AG10803 (cell line): ENCODE measurements around the gene SLC12A3.

Experiments used
- DNase-seq: peaks from one replicate; pipeline ENCODE4 v3.0.0; 2010; ENCODE audit warnings: low read depth
- H3K4me3 ChIP-seq: 2 replicates; pipeline ENCODE4 v1.5.1; 2011; ENCODE audit warnings: mild to moderate bottlenecking, low read length, control low read depth
- TF ChIP-seq, protein P1 (sequence below): conservative IDR thresholded peaks from 2 replicates; pipeline ENCODE4 v1.5.1; 2011; ENCODE audit warnings: mild to moderate bottlenecking, low read length, control low read depth, inconsistent platforms

Gene SLC12A3

DNA sequence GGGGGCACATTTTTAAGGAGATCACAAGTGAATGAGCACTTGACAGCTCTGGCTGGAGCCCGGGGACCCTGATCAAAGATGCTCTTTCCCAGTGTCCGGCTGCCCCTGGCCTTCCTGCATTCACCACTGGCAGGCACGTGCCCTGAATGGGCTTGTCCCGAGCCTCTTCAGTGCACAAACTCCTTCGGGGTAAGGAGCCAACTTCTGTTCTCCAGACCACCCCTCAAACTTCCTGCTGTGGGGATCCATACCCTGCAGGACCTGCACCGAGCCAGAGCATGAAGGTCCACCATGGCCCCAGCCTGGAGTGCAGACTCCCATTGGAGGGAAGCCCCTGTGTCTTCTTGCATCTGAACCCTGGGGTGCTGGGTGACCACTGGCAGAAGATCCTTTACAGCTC lies 9.8 kb upstream of the SLC12A3 start:
- TF ChIP-seq, protein P1, sequence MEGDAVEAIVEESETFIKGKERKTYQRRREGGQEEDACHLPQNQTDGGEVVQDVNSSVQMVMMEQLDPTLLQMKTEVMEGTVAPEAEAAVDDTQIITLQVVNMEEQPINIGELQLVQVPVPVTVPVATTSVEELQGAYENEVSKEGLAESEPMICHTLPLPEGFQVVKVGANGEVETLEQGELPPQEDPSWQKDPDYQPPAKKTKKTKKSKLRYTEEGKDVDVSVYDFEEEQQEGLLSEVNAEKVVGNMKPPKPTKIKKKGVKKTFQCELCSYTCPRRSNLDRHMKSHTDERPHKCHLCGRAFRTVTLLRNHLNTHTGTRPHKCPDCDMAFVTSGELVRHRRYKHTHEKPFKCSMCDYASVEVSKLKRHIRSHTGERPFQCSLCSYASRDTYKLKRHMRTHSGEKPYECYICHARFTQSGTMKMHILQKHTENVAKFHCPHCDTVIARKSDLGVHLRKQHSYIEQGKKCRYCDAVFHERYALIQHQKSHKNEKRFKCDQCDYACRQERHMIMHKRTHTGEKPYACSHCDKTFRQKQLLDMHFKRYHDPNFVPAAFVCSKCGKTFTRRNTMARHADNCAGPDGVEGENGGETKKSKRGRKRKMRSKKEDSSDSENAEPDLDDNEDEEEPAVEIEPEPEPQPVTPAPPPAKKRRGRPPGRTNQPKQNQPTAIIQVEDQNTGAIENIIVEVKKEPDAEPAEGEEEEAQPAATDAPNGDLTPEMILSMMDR: no peak
- no peak overlapping the region for H3K4me3 ChIP-seq
- no peak for DNase-seq

GRCh38 chr16:56855946-56856345 lies 9.1 kb upstream of the SLC12A3 start:
- H3K4me3 ChIP-seq: no peak overlapping the region
- no peak for DNase-seq
- TF ChIP-seq, protein P1: no peak

DNA sequence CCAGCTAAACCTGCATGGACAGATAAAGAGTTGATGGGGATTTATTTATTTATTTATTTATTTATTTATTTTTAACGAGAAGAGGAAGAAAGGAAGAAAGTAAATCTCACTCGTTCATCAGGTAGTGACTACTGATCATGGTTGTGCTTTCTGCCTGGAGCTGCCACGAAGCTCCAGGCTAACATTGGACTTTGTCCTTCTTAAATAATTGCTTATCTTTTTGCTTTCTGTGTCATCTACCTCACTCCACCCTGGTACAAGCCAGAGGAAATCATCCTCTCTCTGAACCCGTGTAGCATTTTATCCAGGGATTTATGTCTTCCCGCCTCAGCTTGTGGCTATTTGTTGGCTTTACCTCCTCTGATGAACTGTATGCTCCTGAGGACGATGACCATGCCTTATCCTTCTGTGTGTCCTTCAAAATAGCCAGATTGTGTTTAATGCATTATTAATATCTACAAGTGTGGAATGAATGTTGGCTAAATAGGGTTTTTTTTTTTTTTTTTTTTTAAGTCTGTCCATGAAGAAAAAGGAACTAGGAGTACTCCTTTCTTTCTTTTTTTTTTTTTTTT lies 8.0 kb upstream of the SLC12A3 start:
- DNase-seq: no peak
- no peak overlapping the region for H3K4me3 ChIP-seq
- TF ChIP-seq, protein P1: no peak

DNA sequence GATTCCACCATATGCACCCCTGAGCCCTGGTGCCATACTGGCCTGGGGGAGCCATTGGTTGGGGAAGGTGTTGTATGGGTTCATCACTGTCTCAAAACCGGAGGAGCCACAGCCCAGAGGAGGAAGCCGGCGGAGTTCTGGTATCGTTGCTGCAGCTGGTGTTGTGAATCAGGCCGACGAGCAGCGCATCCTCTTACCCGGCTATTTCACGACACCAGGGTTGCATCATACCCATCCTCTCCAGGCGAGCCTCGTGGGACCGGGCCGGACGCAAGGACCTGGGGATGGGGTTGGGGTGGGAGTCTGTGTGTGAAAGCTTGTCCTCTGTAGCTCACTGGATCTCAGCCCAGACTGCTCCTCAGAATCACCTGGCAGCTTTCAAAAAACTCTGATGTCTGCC lies 6.6 kb upstream of the SLC12A3 start:
- H3K4me3 ChIP-seq: no peak overlapping the region
- TF ChIP-seq, protein P1: no peak
- no peak for DNase-seq

DNA sequence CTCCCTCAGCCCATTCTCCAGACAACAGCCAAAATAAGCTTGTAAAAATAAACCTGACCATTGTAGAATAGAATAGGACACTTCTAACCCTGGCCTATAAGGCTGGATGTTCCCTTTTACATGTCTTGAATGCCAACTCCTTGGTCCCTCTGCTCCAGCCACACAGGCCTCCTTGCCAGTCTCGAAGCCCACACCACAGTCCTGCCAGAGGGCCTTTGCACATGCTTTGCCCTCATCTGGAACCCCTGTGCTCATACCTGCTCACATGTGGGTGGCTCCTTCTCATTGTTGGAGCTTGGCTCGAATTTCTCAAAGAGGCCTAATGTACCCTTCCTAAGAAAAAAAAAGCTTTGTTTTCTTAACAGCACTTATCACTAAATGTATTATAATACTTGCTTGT lies 5.4 kb upstream of the SLC12A3 start:
- no peak overlapping the region for H3K4me3 ChIP-seq
- TF ChIP-seq, protein P1: no peak

DNA sequence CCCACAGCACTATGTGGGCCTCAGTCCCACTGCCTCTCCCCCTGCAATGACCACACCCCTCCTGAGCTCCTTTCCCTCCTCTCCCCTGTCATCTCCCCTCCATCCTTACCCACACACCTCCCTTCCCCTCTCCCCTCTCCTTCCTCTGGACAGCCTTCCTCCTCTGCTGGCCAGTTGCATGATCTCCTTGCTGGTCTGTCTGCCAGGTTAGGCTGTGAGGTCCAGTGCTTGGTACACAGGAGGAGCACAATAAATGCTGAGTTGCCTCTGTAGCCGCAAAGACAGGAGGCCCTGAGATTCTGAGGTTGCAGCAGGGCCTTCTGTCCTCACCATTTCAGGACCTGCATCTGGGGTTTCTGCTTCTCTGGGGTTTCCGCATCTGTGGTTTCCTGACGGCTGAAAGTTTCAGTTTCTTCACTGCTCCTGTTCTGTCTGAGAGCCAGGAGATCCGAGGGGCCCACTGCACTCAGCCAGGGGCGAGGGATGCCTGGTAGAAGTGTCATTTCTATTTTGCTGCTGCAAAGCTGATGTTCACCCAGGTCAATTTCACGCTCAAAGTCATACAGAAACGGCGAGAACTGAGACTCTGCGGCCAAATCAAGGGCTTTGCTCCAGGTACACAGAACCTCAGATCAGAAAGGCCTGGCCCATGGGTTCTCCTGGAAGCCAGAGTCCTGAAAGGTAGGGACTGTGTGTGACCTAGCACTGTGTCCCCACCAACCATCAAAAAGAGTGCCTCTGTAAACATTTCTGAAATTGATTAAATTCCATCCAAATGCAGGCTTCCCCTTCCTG lies 4.6 kb upstream of the SLC12A3 start:
- no peak overlapping the region for H3K4me3 ChIP-seq
- TF ChIP-seq, protein P1: no peak
- DNase-seq: no peak

More for the DNA sequence above, 5.4 kb upstream of the SLC12A3 start:
- DNase-seq: no peak

DNA sequence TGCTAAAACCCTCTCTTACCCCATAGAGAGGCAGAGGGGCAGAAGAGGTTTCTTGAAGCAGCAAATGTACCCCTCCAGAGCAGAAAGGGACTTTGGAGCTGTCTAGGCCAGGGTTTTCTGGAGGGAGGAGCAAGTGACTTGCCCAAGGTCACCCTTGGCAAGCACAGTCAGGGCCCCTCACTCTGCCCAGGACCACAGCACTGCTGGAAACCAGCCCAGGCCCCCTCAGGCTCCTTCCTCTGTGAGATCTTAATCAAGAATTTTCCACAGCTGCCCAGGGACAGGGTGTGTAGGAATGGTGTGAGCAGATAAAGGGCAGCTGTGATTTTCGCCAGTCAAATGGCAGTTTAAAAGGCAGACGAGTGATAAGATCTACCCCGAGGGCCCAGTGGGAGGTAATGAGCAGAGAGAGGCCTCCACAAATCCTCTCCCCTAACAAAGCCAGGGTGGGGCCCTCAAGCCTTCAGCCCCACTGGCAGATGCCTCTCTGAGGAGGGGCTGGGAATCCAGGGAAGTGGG lies 3.9 kb upstream of the SLC12A3 start:
- TF ChIP-seq, protein P1: no peak
- no peak for DNase-seq
- H3K4me3 ChIP-seq: no peak overlapping the region
